Calu3 (cell line): ENCODE measurements around the gene NOX3. TPM values are rescaled to one million over a fixed set of nuclear protein-coding genes. Genes with fewer than 3 reads are reported as not detected.
A peak's percentile ranks its signal among the peaks of the same experiment; 100 is the strongest.

Experiments used
- BruUV-seq: library from RNA; stranded (reverse); fragments of 400-500 nt; replicated peaks from 2 replicates; lab custom pipeline; 2021; lab: Mats Ljungman, UMichigan
- CTCF ChIA-PET: fragments of 300-600 bp; sonication (Branson Sonifier 250); formaldehyde crosslinking; loops from one replicate; lab custom pipeline; 2022; ENCODE audit warnings: antibody characterized with exemption; lab: Charles Lee
- DNase-seq: peaks from one replicate; pipeline ENCODE4 v3.0.0; 2022
- H3K27ac Mint-ChIP-seq: one replicate; pipeline ENCODE4 v1.8.0; 2022; ENCODE audit warnings: mixed read lengths; ENCODE audit not compliant: unreplicated experiment
- H3K27me3 Mint-ChIP-seq: one replicate; pipeline ENCODE4 v1.8.0; 2022; ENCODE audit warnings: mixed read lengths; ENCODE audit not compliant: unreplicated experiment
- H3K36me3 Mint-ChIP-seq: one replicate; pipeline ENCODE4 v1.8.0; 2022; ENCODE audit warnings: mild to moderate bottlenecking, moderate library complexity, mixed read lengths; ENCODE audit not compliant: insufficient read depth, unreplicated experiment
- H3K4me1 Mint-ChIP-seq: one replicate; pipeline ENCODE4 v1.8.0; 2022; ENCODE audit warnings: mild to moderate bottlenecking, low read depth, mixed read lengths; ENCODE audit not compliant: unreplicated experiment
- H3K4me3 Mint-ChIP-seq: one replicate; pipeline ENCODE4 v1.8.0; 2022; ENCODE audit warnings: mild to moderate bottlenecking, low read depth, moderate library complexity, mixed read lengths; ENCODE audit not compliant: unreplicated experiment
- H3K9me3 Mint-ChIP-seq: one replicate; pipeline ENCODE4 v1.8.0; 2022; ENCODE audit warnings: low read depth, mixed read lengths; ENCODE audit not compliant: unreplicated experiment
- intact Hi-C: fragments of 100-400 bp; cut with micrococcal nuclease; formaldehyde crosslinking; loops from one replicate; pipeline ENCODE4 v1.10.0; 2022; ENCODE audit not compliant: unreplicated experiment
- total RNA-seq: library from RNA; stranded (reverse); gene quantifications from 2 replicates; pipeline ENCODE4 v1.2.3, GENCODE V29; 2022
- TF ChIP-seq, protein P1 (sequence below): fragments of 200-600 bp; IDR thresholded peaks from one replicate; pipeline ENCODE4 v1.8.0; 2022; ENCODE audit warnings: antibody characterized with exemption; ENCODE audit not compliant: unreplicated experiment

The NOX3 gene
- total RNA-seq, 1 experiment from 2014 or later = not detected

DNA sequence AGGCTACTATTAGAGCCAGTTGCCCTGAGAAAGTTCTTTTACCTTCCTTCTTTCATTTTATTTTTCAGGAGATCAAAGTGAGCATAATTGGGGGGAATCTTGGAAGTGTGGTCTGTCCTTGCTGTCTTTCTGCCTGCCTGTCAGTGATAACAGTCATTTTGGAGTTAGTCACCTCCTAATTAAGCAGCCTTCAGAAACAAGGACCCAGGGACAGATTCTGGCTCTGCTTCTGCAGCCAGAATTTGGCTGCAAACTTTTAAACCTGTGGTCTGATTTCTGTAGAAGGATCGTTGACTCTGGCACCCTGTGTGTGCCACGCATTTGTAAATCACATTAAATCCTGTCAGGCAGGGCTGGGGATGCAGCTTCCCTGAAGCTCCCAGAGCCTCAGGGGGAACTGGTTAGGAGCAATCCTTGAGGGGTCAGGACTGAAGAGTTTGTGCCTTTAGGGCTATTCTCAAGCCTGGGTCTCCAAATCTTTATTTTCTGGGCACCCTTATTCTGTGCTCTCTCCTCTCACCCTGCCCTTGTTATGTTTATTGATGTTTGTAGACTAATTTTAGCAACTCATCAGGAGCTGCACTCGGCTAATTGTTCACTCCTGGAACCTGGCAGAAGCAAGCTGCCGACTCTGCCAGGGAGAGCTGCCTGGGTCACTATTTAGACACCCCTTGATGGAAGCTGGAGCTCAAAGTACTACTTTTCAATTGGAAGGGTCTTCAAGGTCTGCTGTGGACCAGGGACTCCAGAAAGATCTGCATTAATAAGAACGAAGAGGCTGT, 6.8 kb downstream of the NOX3 start:
- no peak for DNase-seq
- Mint-ChIP-seq H3K27me3 (no peaks in the 10 kb centered on the region), H3K27ac (no peak overlapping the region), H3K9me3 (no peaks in the 10 kb centered on the region), H3K4me3 (no peak overlapping the region), H3K36me3 (no peaks in the 10 kb centered on the region), H3K4me1 (no peaks in the 10 kb centered on the region)
- TF ChIP-seq, protein P1, sequence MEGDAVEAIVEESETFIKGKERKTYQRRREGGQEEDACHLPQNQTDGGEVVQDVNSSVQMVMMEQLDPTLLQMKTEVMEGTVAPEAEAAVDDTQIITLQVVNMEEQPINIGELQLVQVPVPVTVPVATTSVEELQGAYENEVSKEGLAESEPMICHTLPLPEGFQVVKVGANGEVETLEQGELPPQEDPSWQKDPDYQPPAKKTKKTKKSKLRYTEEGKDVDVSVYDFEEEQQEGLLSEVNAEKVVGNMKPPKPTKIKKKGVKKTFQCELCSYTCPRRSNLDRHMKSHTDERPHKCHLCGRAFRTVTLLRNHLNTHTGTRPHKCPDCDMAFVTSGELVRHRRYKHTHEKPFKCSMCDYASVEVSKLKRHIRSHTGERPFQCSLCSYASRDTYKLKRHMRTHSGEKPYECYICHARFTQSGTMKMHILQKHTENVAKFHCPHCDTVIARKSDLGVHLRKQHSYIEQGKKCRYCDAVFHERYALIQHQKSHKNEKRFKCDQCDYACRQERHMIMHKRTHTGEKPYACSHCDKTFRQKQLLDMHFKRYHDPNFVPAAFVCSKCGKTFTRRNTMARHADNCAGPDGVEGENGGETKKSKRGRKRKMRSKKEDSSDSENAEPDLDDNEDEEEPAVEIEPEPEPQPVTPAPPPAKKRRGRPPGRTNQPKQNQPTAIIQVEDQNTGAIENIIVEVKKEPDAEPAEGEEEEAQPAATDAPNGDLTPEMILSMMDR = no peak
- CTCF ChIA-PET = no interaction called here
- intact Hi-C loops = no loop called here
- no TSS peak for BruUV-seq

- TF ChIP-seq, protein P1 = no peak
- intact Hi-C loops = no loop called here
- BruUV-seq = no TSS peak
- CTCF ChIA-PET = no interaction called here
- DNase-seq = no peak
- Mint-ChIP-seq H3K4me3 (no peak overlapping the region), H3K27me3 (no peaks in the 10 kb centered on the region), H3K9me3 (no peaks in the 10 kb centered on the region), H3K4me1 (no peaks in the 10 kb centered on the region), H3K27ac (no peak overlapping the region), H3K36me3 (no peaks in the 10 kb centered on the region)
These were observed 7.7 kb downstream of the NOX3 start for GRCh38 chr6:155447949-155448348.

DNA sequence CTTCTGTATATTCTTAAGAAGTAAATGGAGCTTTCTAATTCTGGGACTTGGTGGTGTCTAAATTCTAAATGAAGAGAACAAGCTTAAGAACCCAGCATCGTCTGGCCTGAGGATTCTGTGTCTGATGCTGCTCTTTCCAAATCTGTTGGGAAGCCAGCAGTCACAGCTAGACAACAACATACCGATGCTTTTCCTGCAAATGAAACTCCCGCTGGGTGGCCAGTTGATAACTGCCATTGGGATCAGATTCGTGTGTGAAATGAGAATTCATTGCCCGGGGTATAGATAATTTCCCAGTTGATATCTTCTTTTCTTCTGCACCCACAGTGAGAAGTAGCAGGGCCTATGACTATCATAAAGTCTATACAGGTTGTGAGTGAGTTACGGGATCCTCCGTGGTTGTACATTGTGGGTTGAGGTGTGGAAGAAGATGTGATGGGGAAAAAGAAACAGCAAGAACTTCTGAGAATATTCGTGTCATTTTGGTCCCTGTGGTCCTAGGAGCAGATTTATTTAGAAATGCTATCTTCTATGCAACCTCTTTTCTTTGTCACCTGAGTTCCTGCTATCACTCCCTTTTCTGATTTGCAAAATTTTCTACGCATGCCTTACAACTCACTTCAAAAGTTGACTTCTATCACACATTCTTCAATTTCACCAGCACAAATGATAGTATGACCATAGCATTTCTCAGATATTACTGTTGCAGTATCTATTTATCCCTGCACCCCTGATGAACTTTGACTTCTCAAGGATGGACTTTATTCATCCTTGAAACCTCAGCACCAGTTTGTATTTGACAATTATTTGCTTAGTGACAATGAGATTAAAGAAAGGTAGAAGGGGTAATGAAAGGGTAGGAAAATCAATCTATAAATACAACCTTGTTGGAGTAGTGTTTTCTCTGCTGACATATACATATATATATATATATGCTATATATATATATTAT, 10.4 kb downstream of the NOX3 start:
- Mint-ChIP-seq H3K9me3 (no peaks in the 10 kb centered on the region), H3K36me3 (no peaks in the 10 kb centered on the region), H3K27ac (peak overlapping the region; percentile 39), H3K4me1 (no peaks in the 10 kb centered on the region), H3K27me3 (no peaks in the 10 kb centered on the region), H3K4me3 (no peak overlapping the region)
- intact Hi-C loops = no loop called here
- TF ChIP-seq, protein P1 = no peak
- DNase-seq = no peak
- CTCF ChIA-PET = no interaction called here
- no TSS peak for BruUV-seq

- TF ChIP-seq, protein P1 = no peak
- DNase-seq = peak; percentile 28
- peak overlapping the region; percentile 87 for H3K27ac Mint-ChIP-seq
- H3K9me3 Mint-ChIP-seq = no peaks in the 10 kb centered on the region
- no peaks in the 10 kb centered on the region for H3K4me1 Mint-ChIP-seq
- intact Hi-C loops = no loop called here
- BruUV-seq = no TSS peak
- peak overlapping the region; percentile 21 for H3K4me3 Mint-ChIP-seq
- no peaks in the 10 kb centered on the region for H3K36me3 Mint-ChIP-seq
- no peaks in the 10 kb centered on the region for H3K27me3 Mint-ChIP-seq
- CTCF ChIA-PET = no interaction called here
These were observed 11.3 kb downstream of the NOX3 start for GRCh38 chr6:155444120-155444917.
